GM13976 (cell line): ENCODE measurements around the gene FNTB.

Experiments used
- DNase-seq: peaks from one replicate; pipeline ENCODE4 v3.0.0; 2012; ENCODE audit warnings: low spot score
- in situ Hi-C: fragments of 300-500 bp; cut with MboI; formaldehyde crosslinking; loops from one replicate; pipeline ENCODE4 v1.12.0; 2022; ENCODE audit warnings: low sequenced_read_pairs, mixed read lengths, inconsistent platforms; ENCODE audit not compliant: unreplicated experiment
- TF ChIP-seq, protein P1 (sequence below): IDR thresholded peaks from 2 replicates; pipeline ENCODE4 v1.5.1; 2012; ENCODE audit warnings: borderline replicate concordance, mild to moderate bottlenecking; ENCODE audit not compliant: insufficient read depth; ENCODE audit errors: extremely low read depth, missing control alignments, control extremely low read depth

Gene FNTB, protein sequence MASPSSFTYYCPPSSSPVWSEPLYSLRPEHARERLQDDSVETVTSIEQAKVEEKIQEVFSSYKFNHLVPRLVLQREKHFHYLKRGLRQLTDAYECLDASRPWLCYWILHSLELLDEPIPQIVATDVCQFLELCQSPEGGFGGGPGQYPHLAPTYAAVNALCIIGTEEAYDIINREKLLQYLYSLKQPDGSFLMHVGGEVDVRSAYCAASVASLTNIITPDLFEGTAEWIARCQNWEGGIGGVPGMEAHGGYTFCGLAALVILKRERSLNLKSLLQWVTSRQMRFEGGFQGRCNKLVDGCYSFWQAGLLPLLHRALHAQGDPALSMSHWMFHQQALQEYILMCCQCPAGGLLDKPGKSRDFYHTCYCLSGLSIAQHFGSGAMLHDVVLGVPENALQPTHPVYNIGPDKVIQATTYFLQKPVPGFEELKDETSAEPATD

DNA sequence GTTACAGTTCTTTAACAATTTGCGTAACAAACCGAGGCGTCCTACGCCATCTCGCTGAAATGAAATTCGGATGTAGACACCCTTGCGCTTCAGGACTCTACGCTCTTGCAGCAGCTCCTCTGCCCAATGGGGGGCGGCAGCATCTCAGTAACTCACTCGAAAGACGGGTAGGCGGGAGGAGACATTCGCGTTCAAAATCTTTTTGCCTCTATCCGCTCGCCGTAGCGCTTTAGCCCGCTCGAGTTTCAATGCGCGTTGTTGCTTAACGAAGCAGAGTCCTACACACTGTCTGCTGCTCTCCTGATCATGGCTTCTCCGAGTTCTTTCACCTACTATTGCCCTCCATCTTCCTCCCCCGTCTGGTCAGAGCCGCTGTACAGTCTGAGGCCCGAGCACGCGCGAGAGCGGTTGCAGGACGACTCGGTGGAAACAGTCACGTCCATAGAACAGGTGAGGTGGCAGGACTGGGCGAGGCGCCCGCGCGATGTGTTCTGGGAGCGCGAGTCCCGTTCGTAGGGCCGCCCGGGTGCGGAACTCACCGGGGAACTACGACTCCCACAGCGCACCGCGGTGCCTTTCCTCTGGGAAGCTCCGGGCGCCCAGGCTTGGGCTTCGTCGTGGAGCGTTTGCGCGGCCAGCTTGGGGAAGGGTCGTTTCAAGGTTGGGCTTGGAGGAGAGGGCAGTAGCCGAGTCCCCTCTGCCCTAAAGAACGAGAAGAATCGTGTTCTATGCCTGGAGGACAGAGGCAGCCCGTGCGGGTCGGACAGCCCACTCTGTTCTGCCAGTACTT lies at the start of gene FNTB:
Gene FNTB (plus strand): TSS at position 248 of the 790 bp plus-strand sequence. CDS start 59 bp downstream, at position 307.
- in situ Hi-C loops: no loop called here
- peak; percentile 94 for DNase-seq
- TF ChIP-seq, protein P1, sequence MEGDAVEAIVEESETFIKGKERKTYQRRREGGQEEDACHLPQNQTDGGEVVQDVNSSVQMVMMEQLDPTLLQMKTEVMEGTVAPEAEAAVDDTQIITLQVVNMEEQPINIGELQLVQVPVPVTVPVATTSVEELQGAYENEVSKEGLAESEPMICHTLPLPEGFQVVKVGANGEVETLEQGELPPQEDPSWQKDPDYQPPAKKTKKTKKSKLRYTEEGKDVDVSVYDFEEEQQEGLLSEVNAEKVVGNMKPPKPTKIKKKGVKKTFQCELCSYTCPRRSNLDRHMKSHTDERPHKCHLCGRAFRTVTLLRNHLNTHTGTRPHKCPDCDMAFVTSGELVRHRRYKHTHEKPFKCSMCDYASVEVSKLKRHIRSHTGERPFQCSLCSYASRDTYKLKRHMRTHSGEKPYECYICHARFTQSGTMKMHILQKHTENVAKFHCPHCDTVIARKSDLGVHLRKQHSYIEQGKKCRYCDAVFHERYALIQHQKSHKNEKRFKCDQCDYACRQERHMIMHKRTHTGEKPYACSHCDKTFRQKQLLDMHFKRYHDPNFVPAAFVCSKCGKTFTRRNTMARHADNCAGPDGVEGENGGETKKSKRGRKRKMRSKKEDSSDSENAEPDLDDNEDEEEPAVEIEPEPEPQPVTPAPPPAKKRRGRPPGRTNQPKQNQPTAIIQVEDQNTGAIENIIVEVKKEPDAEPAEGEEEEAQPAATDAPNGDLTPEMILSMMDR: peak; percentile 97

DNA sequence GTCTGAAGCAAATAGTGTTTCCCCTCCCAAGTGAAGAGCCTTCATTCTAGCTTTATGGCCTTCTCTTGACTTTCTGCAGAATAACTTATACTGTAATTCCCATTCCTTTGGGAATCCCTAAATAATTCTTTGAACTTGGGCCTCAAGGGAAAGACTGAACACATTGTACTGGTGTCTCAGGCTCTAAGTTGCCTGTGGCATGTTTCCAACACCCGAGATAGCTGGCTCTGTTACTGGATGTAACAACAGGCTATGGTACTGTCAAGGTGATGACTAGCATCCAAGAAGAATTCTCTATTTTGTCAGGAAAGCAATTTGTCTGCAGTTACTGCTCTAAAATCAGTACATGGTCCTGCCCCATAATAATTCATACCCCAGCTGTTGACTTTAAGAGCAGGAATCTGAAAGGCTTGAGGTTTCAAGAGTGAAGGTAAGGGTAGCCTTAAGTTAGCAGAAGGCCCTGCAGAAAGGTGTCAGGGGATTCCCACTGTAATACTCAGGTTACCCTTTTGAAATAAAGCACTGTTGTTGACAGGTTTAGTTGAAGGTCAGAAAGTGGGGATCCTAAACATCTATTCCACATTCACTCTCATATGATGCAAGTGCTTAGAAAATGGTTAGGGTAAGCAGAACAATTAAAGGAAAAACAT lies 49.4 kb upstream of the FNTB start:
- in situ Hi-C loops: no loop called here
- TF ChIP-seq, protein P1: no peak
- DNase-seq: no peak

DNA sequence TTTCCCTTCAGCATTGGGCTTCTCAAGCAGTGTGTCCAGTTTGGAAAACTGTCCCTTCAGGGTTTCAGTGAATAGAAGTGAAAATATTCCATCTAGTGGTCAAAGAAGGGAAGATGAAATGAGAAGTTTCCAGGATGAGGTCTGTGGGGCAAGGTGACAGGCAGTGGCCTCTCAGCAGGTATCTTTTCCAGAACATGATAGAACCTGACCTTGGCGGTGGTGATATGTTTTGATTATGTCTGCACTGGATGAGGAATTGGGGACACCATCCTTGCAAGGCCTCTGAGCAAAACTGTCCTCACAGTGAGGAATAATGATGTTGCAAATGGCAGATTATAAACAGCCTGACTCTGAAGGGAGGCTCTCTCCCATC lies 48.9 kb upstream of the FNTB start:
- no peak for DNase-seq
- in situ Hi-C loops: no loop called here
- TF ChIP-seq, protein P1: no peak

DNA sequence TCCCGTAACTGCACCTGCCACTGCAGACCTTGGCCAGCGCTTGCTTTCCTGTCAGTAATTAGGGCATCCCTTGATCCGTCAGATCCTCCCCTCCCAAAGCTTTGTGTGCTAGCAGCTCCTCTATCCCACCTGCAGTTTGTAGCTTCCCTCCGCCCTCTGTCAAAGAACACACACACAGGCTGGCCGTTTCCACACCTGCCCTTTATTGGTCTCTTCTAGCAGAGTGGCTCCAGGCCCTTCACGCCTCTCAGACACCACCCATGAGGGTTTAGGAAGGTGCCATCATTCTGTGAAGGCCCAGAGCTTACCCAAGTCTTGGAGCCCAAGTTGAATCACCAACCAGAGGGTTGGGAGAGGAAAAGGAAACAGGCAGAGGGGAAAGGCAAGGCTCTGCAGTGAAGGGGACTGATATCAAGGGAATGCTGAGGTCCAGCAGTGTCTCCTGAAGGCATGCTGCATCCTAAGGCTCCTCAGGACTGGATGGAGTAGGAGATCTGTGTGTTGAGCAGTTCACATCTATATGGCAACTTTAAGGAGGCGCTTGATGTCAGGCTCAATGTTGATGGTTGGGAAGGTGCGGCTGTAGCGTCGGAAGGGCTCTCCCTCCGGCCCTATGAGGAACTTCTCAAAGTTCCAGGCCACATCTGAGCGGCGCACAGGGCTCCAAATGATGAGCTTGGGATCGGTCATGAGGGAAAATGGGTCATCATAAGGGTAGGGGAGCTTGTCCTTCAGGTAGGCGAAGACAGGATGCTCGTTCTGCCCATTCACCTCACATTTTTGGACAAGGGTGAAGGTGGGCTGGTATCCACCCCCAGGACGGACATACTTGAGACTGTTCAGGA lies 47.5 kb upstream of the FNTB start:
- no peak for DNase-seq
- TF ChIP-seq, protein P1: no peak
- in situ Hi-C loops: no loop called here

DNA sequence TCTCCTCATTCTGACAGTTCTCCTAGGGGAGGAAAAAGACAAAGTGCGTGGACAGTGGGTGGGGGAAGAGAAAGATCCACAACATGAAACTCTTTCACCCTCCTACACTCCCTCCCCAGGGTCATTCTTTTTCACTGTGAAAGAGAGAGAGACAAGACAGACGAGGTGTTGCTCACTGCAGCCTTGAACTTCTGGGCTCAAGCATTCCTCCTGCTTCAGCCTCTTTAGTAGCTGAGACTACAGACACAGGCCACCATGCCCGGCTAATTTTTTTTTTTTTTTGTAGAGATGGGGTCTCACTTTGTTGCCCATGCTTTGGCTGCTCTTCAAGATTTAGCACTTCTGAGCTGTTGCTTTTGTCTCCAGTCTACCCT lies 46.9 kb upstream of the FNTB start:
- TF ChIP-seq, protein P1: no peak
- no peak for DNase-seq
- in situ Hi-C loops: no loop called here
